GM19463 (cell line): ENCODE results near the gene TIMP1.
A peak's percentile ranks its signal among the peaks of the same experiment; 100 is the strongest.

Experiments used
- ATAC-seq: cut with Tn5 transposase; IDR thresholded peaks from one replicate; pipeline ENCODE4 v1.9.1; 2021; ENCODE audit warnings: mild to moderate bottlenecking, moderate library complexity; ENCODE audit not compliant: unreplicated experiment

The TIMP1 gene

GRCh38 chrX:47581731-47582647, at the start of gene TIMP1:
TSS of gene TIMP1 (plus strand) at chrX:47582436. CDS start at chrX:47583416, 980 bp downstream.
- peak; percentile 93 for ATAC-seq

GRCh38 chrX:47539860-47540259, 42.4 kb upstream of the TIMP1 start:
- ATAC-seq: no peak

DNA sequence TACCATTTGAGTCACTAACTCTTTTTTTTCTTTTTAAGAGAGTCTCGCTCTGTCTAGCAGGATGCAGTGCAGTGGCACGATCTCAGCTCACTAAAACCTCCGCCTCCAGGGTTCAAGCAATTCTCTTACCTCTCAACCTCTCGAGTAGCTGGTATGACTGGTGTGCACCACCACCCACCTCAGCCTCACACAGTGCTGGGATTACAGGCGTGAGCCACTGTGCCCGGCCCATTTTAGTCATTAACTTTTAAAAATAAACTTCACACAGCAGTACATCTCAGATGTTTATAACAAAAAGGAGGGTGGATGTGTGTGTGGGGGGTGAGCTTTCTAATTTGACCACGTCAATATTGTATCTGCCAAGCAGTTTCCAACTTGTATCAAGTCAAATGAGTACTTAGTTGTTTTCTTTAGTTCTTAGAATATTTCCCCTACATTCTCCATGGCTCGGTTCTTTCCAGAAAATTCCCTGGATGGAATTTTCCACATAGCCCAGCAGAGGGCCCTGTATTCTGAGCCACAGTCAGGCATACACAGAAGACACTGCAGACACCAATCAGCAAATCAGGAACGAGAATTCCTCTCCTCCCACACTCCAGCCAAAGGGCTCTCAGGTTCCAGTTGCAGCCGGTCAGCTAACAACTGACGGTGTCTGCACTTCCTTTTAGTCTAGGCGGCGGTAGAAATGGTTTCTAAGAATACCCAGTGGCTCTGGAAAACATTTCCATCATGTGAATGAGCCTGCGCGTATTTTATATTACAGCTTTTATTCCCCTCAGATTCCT, 41.3 kb upstream of the TIMP1 start:
- ATAC-seq: no peak

GRCh38 chrX:47543496-47543895, 38.7 kb upstream of the TIMP1 start:
- no peak for ATAC-seq

DNA sequence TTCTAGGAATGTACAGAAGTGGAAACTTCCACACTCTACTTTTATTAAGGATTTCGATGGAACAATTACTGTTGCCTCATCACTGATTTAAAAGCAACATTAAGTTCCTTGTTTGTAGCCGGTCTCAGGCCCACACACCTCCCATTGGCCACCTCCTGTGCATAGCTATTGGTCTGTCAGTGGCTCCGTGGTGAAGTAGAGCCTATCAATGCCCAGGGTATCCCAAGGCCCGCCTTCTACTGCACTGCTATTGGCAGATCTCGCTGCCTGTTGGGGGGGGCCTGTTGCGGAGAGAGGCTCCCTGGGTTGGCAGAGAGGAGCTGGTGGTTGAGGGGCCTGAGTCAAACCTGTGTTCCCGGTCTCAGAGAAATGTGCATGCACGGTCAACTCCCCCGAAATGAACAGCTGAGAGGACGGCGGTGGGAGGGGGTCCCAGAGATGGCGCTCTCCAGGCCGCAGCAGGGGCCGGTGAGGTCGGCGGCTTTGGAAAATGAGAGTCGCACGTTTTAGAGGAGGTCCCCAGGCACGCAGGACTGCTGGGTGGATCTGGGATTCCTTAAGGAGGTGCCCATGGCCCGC, 26.1 kb upstream of the TIMP1 start:
- peak; percentile 90 for ATAC-seq

DNA sequence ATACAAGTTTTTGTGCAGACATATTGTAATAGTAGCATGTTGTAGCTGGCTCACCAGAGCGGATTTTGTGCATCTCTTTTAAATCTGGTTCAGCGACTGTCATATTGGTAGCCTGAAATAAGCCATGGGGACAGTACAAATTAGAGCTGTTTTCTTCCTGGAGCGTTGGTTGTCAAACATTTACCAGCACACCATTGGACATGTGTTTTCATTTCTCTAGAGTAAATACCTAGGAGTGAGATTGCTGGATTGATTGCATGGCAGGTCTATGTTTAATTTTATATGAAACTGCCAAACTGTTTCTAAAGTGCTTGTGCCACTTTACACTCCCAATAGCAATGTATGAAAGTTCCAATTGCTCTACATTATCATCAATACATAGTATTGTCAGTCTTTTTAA, 23.8 kb upstream of the TIMP1 start:
- ATAC-seq: no peak

DNA sequence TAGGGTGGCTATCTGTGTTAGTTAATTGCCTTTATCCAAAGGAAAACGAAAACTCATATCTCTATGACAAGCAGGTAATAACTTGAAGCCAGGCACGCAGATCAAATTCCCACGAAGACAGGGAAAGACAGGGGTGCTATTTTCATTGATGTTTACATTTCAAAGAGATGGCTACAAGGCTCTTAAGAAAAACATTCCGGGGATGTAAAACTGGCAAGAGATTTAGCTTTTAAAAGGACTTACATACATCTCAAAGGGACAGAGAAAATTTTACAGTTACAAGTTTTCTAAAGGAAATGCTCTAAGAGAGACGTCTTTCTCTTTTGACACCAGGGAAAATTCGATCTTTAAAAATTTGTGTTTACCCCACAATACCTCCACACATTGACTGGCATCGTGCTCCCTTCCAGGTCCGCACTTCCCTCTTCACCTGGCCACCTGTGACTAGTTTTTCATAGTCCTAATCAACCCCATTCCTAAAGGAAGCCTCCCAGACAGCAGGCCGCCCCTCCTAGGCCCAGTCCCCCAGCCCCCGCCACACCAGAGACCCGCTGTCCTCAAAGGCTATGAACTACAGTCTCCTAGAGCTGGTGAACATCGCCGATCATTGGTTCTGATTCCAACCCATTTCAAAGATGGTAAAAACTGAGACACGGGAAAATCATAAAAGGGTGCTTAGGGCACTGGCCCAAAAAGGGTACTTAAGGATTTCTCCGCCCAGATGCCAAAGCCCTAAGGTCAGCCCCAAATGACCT, 21.9 kb upstream of the TIMP1 start:
- ATAC-seq: no peak

- peak; percentile 80 for ATAC-seq
Observed at GRCh38 chrX:47560934-47561658, 21.1 kb upstream of the TIMP1 start, which contains the start of gene ARAF. TSS of gene ARAF (plus strand) at chrX:47561205. CDS start at chrX:47562968, 1,763 bp downstream.

DNA sequence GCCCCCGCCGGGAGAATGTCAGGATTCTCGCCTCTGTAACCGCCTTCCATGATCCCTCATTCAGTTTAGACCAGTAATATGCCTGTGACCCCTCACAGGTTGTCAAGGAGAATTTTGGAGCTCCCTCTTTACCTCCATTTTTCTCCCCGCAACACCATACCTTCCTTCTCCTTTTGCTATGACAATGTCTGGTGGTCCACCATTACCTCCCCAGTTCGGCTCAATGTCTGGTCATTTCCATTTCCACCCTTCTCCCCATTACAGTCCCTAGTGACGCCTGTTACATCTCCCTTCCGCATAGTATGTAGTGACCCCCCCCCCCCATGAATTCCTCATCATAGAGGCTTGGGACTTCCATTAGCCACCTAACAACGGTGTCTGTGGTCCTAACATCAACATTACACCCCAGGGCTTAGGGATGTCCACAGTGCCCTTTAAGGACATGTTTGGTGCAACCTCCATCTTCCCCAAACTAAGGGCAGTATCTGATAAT, 20.5 kb upstream of the TIMP1 start:
- ATAC-seq: no peak

DNA sequence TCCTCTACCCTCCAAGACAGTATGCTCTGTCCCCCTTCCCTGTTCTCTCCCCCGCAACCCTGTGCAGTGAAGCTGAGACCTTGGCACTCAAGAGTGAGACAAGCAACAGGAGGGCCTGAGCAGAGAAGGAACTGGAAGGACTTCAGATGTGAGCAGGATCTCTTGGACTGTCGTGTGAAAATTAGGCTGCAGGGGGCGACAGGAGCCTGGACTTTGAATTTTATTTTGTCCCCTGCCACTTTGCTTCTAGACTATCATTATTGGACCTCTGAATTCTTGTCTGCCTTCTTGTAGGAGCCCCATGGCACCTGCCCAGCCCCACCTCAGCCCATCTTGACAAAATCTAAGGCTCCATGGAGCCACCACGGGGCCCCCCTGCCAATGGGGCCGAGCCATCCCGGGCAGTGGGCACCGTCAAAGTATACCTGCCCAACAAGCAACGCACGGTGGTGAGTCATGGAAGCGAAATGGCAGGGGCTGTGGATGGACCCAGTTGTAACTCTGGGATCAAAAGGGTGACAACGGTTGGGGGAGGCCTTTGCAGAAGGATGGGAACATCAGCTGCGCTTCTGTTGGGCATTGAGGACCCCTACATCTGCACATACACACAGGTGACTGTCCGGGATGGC, 19.5 kb upstream of the TIMP1 start:
- no peak for ATAC-seq

DNA sequence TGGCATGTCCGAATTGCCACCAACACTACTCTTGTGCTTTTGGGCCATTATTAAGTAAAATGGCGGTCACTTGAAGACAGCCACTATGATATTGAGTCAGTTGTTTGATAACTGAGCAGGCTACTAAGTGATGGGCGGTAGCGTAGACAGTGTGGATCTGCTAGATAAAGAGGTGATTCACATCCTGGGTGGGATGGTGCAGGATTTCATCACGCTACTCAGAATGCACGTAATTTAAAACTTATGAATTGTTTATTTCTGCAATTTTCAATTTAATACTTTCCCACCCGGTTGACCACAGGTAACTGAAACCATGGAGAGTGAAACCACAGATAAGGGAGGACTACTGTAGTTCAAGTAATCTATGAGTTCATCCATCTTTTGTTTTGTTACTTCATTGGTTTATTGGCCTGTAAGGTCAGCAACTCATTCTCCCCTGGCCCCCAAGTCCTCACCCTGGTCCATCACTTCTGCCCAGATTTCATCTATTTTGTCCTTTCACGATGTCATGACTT, 18.4 kb upstream of the TIMP1 start:
- no peak for ATAC-seq

DNA sequence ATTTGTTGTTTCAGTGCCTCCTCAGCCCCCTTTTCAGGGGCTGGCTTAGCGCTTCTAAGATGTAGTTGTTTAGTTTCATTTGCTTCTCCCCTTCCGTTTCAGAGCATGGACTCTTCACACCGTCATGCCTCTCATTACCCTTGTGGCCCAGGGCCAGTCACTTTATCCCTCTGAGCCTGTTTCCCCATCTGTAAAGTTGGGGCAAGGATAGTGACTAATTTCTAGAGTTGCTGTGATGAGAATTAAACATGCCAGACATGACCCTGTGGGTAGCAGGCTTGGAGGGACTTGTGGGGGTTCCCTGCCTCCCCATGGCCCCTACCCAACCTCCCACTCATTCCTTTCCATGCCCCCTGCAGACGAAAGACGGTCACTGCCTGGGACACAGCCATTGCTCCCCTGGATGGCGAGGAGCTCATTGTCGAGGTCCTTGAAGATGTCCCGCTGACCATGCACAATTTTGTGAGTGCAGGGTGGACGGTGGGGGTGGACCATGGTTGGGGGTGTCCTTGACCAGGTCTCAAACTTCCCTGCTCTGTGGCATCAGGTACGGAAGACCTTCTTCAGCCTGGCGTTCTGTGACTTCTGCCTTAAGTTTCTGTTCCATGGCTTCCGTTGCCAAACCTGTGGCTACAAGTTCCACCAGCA, 17.7 kb upstream of the TIMP1 start:
- no peak for ATAC-seq

- no peak for ATAC-seq
Observed at GRCh38 chrX:47566841-47567240, 15.4 kb upstream of the TIMP1 start.

DNA sequence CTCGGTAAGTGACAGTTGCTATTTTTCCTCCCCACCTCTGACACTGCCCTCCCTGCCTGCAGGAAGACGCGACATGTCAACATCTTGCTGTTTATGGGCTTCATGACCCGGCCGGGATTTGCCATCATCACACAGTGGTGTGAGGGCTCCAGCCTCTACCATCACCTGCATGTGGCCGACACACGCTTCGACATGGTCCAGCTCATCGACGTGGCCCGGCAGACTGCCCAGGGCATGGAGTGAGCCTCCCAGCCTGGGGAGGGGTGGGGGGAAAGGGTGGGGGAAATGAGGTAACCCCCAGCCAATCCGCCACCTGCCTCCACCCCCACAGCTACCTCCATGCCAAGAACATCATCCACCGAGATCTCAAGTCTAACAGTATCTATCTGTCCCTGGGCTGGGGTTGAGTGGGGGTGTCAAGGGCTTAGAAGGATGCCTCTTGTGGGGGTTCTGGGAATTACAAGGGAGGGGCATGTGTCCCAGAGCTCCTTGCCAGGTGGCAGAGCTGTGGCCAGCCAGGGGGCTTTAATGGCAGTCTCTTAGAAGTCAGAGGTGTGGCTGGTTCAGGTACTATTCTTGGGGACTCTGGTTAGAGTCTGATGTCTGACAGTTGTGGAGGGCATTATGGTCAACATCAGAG, 13.5 kb upstream of the TIMP1 start:
- ATAC-seq: no peak

DNA sequence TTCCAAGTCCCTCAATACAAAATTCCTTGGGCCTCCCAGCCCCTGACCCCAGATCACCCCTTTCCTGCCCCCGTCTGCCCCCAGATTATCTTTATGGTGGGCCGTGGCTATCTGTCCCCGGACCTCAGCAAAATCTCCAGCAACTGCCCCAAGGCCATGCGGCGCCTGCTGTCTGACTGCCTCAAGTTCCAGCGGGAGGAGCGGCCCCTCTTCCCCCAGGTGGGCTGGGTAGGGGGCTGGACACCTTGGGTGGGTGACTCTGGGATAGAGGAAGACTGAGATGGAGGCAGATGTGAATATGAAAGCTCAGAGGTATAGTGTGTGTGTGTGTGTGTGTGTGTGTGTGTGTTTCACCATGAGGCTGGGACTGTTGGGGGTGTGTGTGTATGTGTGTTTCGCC, 11.4 kb upstream of the TIMP1 start:
- no peak for ATAC-seq

GRCh38 chrX:47571215-47571614, 11.0 kb upstream of the TIMP1 start:
- no peak for ATAC-seq

DNA sequence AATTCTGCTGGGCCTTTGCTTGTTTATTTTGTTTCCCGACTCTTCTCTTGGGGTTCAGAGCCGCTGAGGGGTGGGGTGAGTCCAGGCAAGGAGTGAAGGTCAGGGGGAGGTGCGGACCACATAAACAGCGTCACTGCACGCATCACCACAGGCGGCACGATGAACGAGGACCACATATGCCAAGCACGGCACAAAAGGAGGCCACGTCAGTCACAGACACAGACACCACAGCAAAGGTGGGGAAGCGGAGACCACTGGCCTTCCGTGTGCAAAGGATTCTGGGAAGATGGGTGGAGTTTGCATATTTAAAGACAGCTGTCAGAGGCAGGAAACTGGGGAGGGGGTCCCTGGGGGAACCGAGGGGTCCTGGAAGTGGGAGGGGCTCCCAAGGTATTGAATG, 10.3 kb upstream of the TIMP1 start:
- ATAC-seq: no peak

DNA sequence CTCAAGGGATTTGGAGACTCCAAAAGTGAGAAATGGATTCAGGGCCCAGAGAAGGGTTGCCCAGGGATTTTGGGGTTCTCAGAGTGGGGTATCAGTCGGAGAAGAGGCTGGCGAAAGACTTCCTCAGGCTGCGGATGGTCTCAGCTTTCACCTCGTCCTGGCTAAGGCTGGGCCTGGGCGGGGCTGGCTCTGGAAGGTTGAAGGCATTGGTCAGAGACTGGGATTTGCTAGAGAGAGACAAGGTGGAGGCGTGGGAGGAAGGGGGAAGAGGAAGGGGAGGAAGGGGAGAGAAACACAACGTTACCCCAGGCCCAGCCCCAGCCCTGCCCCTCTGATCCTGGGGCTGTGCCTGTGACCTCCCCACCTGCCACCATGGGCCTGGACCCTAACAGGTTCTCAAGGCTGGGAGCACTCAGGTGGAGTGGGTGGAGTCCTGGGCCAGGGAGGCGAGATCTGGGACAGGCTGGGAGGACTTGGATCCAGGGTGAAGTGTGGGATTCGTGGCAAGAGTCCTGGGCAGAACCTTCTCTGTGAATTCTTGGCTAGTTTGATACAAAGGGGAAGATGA, 9.4 kb upstream of the TIMP1 start:
- ATAC-seq: no peak
